CD4-positive, alpha-beta T cell (primary cell): ENCODE results near the gene ELMO1. TPM values are rescaled to one million over a fixed set of nuclear protein-coding genes. Genes with fewer than 3 reads are reported as not detected.

ENCODE experiments used
- ATAC-seq: fragments of 200-7000 bp; cut with Tn5 transposase; one replicate; pipeline ENCODE4 v1.10.0; 2022; ENCODE audit warnings: mild to moderate bottlenecking; ENCODE audit not compliant: poor library complexity
- CTCF ChIA-PET: fragments of 350-600 bp; sonication (Branson Sonifier 250); formaldehyde crosslinking; loops from one replicate; lab custom pipeline; 2021; ENCODE audit warnings: antibody characterized with exemption, inconsistent platforms; lab: Charles Lee
- POLR2A ChIA-PET: fragments of 350-600 bp; sonication (Branson Sonifier 250); formaldehyde crosslinking; loops from one replicate; lab custom pipeline; 2021; ENCODE audit warnings: antibody characterized with exemption, inconsistent platforms; lab: Charles Lee
- DNase-seq, 14 experiments: peaks; one replicate each; pipeline ENCODE4 v3.0.0-alpha.2; 2013 to 2020; ENCODE audit warnings: mixed read lengths in 2 of 14
- H3K27ac ChIP-seq, 2 donors: one replicate each; pipeline versions ENCODE4 v1.5.1 to v1.7.0; 2013; ENCODE audit warnings: low read length in 2 of 2, low read depth in 1 of 2, mild to moderate bottlenecking in 1 of 2
- H3K27me3 ChIP-seq, 2 experiments: 1 replicate in 1 of 2; 2 replicates in 1 of 2; pipeline versions ENCODE4 v1.6.1 to v1.7.0; 2013; ENCODE audit warnings: low read length in 2 of 2, control low read depth in 1 of 2, mild to moderate bottlenecking in 1 of 2, moderate library complexity in 1 of 2; ENCODE audit not compliant: insufficient read depth in 2 of 2, control insufficient read depth in 1 of 2
- H3K36me3 ChIP-seq: one replicate; pipeline ENCODE4 v1.6.1; 2013; ENCODE audit warnings: low read length, control low read depth; ENCODE audit not compliant: insufficient read depth
- H3K4me1 ChIP-seq: one replicate; pipeline ENCODE4 v1.6.1; 2013; ENCODE audit warnings: low read length, control low read depth; ENCODE audit not compliant: insufficient read depth
- H3K4me3 ChIP-seq: one replicate; pipeline ENCODE4 v1.5.1; 2013; ENCODE audit warnings: mild to moderate bottlenecking, low read length, moderate library complexity
- H3K9me3 ChIP-seq, 2 experiments: 1 replicate in 1 of 2; 2 replicates in 1 of 2; pipeline versions ENCODE4 v1.6.1 to v1.7.0; 2013; ENCODE audit warnings: low read length in 2 of 2, mild to moderate bottlenecking in 2 of 2, control low read depth in 1 of 2, moderate library complexity in 1 of 2; ENCODE audit not compliant: control insufficient read depth in 1 of 2, insufficient read depth in 1 of 2
- H3K27ac Mint-ChIP-seq: one replicate; pipeline ENCODE4 v1.8.0; 2020; ENCODE audit warnings: mixed read lengths
- H3K27me3 Mint-ChIP-seq: one replicate; pipeline ENCODE4 v1.8.0; 2021; ENCODE audit warnings: mixed read lengths
- H3K36me3 Mint-ChIP-seq: one replicate; pipeline ENCODE4 v1.8.0; 2021; ENCODE audit warnings: low read depth, mixed read lengths
- H3K4me1 Mint-ChIP-seq: one replicate; pipeline ENCODE4 v1.8.0; 2021; ENCODE audit warnings: low read depth, mixed read lengths
- H3K4me3 Mint-ChIP-seq: one replicate; pipeline ENCODE4 v1.8.0; 2020; ENCODE audit warnings: mild to moderate bottlenecking, mixed read lengths
- H3K9me3 Mint-ChIP-seq: one replicate; pipeline ENCODE4 v1.8.0; 2020; ENCODE audit warnings: mixed read lengths
- intact Hi-C, 2 experiments: fragments of 100-400 bp; cut with DNase I in 1 of 2; cut with micrococcal nuclease in 1 of 2; formaldehyde crosslinking; loops; one replicate each; pipeline versions ENCODE4 v1.15.1 to v1.9.0; 2023 to 2025; cut with DNase I, micrococcal nuclease
- total RNA-seq, 174 experiments: library from RNA in 2 of 174; stranded (reverse) in 2 of 174; gene quantifications; one replicate each; pipeline ENCODE4 v1.2.3 and lab custom pipeline; 2021 to 2026
- TF ChIP-seq, protein P1 (sequence below): fragments of 200-600 bp; IDR thresholded peaks from one replicate; pipeline ENCODE4 v1.8.0; 2022; ENCODE audit warnings: antibody characterized with exemption, mild to moderate bottlenecking

Gene ELMO1
- total RNA-seq, 2 experiments from 2014 or later = 117 to 120 TPM

DNA sequence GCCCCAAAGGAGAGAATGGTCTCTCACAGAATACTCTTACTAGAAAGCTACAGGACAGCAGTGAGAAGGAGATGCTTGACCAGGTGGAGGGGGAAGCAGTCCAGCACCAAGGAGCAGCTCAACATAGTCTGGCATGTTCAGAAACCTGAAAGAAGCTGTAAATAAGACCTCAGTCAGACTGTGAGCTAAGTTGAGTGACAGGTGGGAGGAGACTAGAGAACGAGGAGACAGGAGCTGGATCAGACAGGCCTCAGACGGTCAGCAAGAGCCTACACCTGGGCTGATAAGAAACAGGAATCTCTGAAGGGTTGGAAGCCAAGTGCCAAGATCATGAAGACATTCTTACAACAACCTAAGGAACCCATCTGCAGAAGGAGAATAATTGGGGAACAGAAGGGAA is 54.5 kb downstream of the ELMO1 start:
- no peaks in the 10 kb centered on the region for H3K9me3 ChIP-seq
- ChIA-PET POLR2A (interaction anchor here (0.6 to 2.3 kb wide), 2 partner anchors 55 to 822 kb away, joined by 3 to 9 read pairs; partner anchors contain the start of gene ELMO1), CTCF (no interaction called here)
- H3K27ac ChIP-seq = no peak overlapping the region
- H3K27me3 ChIP-seq = no peaks in the 10 kb centered on the region
- ATAC-seq (no peak), DNase-seq (no peak)
- H3K36me3 Mint-ChIP-seq = no peaks in the 10 kb centered on the region
- no peak overlapping the region for H3K4me3 Mint-ChIP-seq
- H3K27me3 Mint-ChIP-seq = no peaks in the 10 kb centered on the region
- TF ChIP-seq, protein P1, sequence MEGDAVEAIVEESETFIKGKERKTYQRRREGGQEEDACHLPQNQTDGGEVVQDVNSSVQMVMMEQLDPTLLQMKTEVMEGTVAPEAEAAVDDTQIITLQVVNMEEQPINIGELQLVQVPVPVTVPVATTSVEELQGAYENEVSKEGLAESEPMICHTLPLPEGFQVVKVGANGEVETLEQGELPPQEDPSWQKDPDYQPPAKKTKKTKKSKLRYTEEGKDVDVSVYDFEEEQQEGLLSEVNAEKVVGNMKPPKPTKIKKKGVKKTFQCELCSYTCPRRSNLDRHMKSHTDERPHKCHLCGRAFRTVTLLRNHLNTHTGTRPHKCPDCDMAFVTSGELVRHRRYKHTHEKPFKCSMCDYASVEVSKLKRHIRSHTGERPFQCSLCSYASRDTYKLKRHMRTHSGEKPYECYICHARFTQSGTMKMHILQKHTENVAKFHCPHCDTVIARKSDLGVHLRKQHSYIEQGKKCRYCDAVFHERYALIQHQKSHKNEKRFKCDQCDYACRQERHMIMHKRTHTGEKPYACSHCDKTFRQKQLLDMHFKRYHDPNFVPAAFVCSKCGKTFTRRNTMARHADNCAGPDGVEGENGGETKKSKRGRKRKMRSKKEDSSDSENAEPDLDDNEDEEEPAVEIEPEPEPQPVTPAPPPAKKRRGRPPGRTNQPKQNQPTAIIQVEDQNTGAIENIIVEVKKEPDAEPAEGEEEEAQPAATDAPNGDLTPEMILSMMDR = no peak
- peaks cover 32% of the 10 kb centered on the region for H3K4me1 ChIP-seq
- H3K36me3 ChIP-seq = no peaks in the 10 kb centered on the region
- H3K4me1 Mint-ChIP-seq = peaks cover 93% of the 10 kb centered on the region
- no peak overlapping the region for H3K4me3 ChIP-seq
- no peak overlapping the region for H3K27ac Mint-ChIP-seq
- intact Hi-C loops = no loop called here
- H3K9me3 Mint-ChIP-seq = no peaks in the 10 kb centered on the region

DNA sequence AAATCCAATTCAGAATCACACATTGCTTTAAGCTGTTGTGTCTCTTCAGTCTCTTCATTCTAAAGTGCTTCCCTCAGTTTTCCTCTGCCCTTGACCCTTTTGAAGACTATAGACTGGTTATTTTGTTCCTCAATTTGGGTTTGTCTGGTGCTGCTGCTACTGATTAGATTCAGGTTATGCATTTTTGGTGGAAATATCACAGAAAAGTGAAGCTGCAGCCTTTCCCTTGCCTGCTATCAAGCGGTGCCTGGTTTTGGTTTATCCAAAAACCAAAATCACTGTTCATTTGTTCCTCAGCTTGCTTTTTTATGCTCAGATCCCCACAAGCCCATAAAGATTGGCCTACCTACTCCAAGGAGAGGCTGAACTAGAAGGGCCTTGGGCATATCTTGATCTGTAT is 55.2 kb downstream of the ELMO1 start:
- H3K27me3 Mint-ChIP-seq = no peaks in the 10 kb centered on the region
- ChIA-PET POLR2A (interaction anchor here (0.6 to 2.3 kb wide), 2 partner anchors 55 to 822 kb away, joined by 3 to 9 read pairs; partner anchors contain the start of gene ELMO1), CTCF (no interaction called here)
- no peaks in the 10 kb centered on the region for H3K27me3 ChIP-seq
- H3K4me1 ChIP-seq = peaks cover 26% of the 10 kb centered on the region
- no peak overlapping the region for H3K4me3 Mint-ChIP-seq
- H3K4me1 Mint-ChIP-seq = peaks cover 91% of the 10 kb centered on the region
- no peak for DNase-seq
- intact Hi-C loops = no loop called here
- H3K36me3 Mint-ChIP-seq = no peaks in the 10 kb centered on the region
- no peaks in the 10 kb centered on the region for H3K36me3 ChIP-seq
- no peak overlapping the region for H3K4me3 ChIP-seq
- ATAC-seq = no peak
- H3K27ac Mint-ChIP-seq = no peak overlapping the region
- TF ChIP-seq, protein P1 = no peak
- no peaks in the 10 kb centered on the region for H3K9me3 ChIP-seq
- H3K27ac ChIP-seq = no peak overlapping the region
- H3K9me3 Mint-ChIP-seq = no peaks in the 10 kb centered on the region

DNA sequence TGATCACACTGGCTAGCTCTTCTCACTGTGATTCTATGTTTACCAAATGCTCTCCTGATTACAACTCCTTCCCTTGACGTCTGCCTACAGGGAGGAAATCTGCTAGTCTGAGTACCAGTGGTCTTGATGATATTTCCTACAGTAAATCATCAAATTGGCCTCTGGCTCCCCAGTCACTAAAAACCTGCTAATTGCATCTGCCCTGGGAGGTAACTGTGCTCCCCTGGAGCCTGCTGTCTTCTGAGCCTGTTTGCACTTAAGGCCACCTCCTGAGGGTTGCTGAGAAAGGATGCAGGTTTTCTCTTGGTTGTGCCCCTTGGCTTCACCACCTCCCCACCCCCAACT is 56.0 kb downstream of the ELMO1 start:
- CTCF ChIA-PET = no interaction called here
- H3K36me3 ChIP-seq = no peaks in the 10 kb centered on the region
- intact Hi-C loops = no loop called here
- Mint-ChIP-seq H3K27me3 (no peaks in the 10 kb centered on the region), H3K4me3 (no peak overlapping the region), H3K27ac (no peak overlapping the region), H3K9me3 (no peaks in the 10 kb centered on the region), H3K4me1 (peaks cover 84% of the 10 kb centered on the region), H3K36me3 (no peaks in the 10 kb centered on the region)
- POLR2A ChIA-PET = interaction anchor here (1.2 kb wide), 1 partner anchor 39 kb away, joined by 3 read pairs; no protein-coding TSS in a partner anchor
- TF ChIP-seq, protein P1 = no peak
- H3K27ac ChIP-seq = no peak overlapping the region
- ATAC-seq (no peak), DNase-seq (no peak)
- no peaks in the 10 kb centered on the region for H3K9me3 ChIP-seq
- H3K27me3 ChIP-seq = no peaks in the 10 kb centered on the region
- H3K4me3 ChIP-seq = no peak overlapping the region
- H3K4me1 ChIP-seq = peaks cover 25% of the 10 kb centered on the region
